SU-DHL-6 (cell line): ENCODE results near the gene RNF152.
"Not testable (repeated sequence)": the region's sequence is repeated elsewhere in the genome, so short reads cannot be mapped to it uniquely, and the experiment has no call there.

Experiments used
- H2AFZ ChIP-seq: fragments of 200-600 bp; sonication (generic); 2 replicates; pipeline ENCODE4 v1.6.1; 2014; ENCODE audit warnings: low read depth, mild to moderate bottlenecking, moderate library complexity, mixed read lengths, antibody characterized with exemption, low read length; ENCODE audit not compliant: severe bottlenecking
- H3F3A ChIP-seq: fragments of 200-600 bp; shearing (Covaris generic); 2 replicates; pipeline ENCODE4 v1.6.0; 2016; ENCODE audit warnings: antibody characterized with exemption, mild to moderate bottlenecking; ENCODE audit not compliant: insufficient read depth
- H3K27ac ChIP-seq: fragments of 200-600 bp; sonication (generic); 2 replicates; pipeline ENCODE4 v1.5.1; 2016; ENCODE audit warnings: low read depth, mild to moderate bottlenecking, low read length, moderate library complexity, mixed read lengths
- H3K27me3 ChIP-seq: fragments of 200-600 bp; sonication (generic), shearing (Covaris generic); 2 replicates; pipeline ENCODE4 v1.6.0; 2014; ENCODE audit warnings: mild to moderate bottlenecking, low read length
- H3K36me3 ChIP-seq: fragments of 200-600 bp; sonication (generic); 2 replicates; pipeline ENCODE4 v1.6.1; 2014; ENCODE audit warnings: mild to moderate bottlenecking, low read length, mixed read lengths
- H3K4me2 ChIP-seq: fragments of 300-600, 200-600 bp; shearing (Covaris generic), sonication (generic); 2 replicates; pipeline ENCODE4 v1.6.0; 2014; ENCODE audit warnings: low read length, low read depth, mild to moderate bottlenecking; ENCODE audit not compliant: poor library complexity, severe bottlenecking
- H3K4me3 ChIP-seq: fragments of 200-600 bp; sonication (generic); 2 replicates; pipeline ENCODE4 v1.5.1; 2014; ENCODE audit warnings: antibody characterized with exemption, low read length, mild to moderate bottlenecking, mixed read lengths; ENCODE audit not compliant: insufficient read depth, poor library complexity, severe bottlenecking
- H3K79me2 ChIP-seq: fragments of 200-600 bp; sonication (generic); 2 replicates; pipeline ENCODE4 v1.6.1; 2014; ENCODE audit warnings: mild to moderate bottlenecking, low read length, moderate library complexity; ENCODE audit not compliant: insufficient read depth
- H3K9ac ChIP-seq: fragments of 200-600 bp; sonication (generic); 2 replicates; pipeline ENCODE4 v1.7.0; 2014; ENCODE audit warnings: mild to moderate bottlenecking, low read length
- H3K9me2 ChIP-seq: fragments of 200-600 bp; sonication (generic); replicated peaks from 2 replicates; pipeline ENCODE4 v1.6.1; 2014; ENCODE audit warnings: low read length; ENCODE audit not compliant: insufficient read depth
- H3K9me3 ChIP-seq: fragments of 200-600 bp; sonication (generic); 2 replicates; pipeline ENCODE4 v1.6.1; 2014; ENCODE audit warnings: low read length, mixed read lengths; ENCODE audit not compliant: insufficient read depth
- H4K20me1 ChIP-seq: fragments of 200-600 bp; sonication (generic); 2 replicates; pipeline ENCODE4 v1.6.1; 2014; ENCODE audit warnings: low read depth, mild to moderate bottlenecking, antibody characterized with exemption, low read length, moderate library complexity, mixed read lengths
- EZH2phosphoT487 ChIP-seq: fragments of 200-600 bp; sonication (generic), shearing (Covaris generic); conservative IDR thresholded peaks from 2 replicates; pipeline ENCODE4 v1.6.1; 2018; ENCODE audit warnings: mild to moderate bottlenecking, antibody characterized with exemption, low read length, moderate library complexity, mixed read lengths
- TF ChIP-seq, protein P1 (sequence below): fragments of 200-600 bp; sonication (generic); IDR thresholded peaks from one replicate; pipeline ENCODE4 v1.5.1; 2017; ENCODE audit warnings: antibody characterized with exemption, mild to moderate bottlenecking, low read length, moderate library complexity; ENCODE audit not compliant: insufficient read depth, poor library complexity, severe bottlenecking

Gene RNF152

DNA sequence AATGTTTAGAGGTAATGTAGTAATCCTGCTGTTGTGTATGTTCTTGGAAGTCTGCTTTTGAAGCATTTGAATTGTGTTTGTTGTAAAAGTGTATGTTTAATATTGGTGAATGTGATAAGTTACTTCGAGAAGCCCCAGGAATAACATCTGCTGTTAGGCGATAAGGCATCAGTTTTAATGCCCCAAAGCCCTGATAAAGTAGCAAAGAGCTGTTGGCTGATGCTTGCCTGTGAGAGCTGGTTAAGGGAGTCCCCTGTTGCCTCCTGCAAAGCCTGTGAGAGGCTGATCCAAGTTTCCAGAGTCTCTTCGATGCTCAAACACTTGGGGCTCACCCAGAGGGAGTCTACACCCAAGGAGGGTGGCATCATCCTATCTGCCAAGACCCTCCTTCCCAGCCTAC is 110.3 kb downstream of the RNF152 start:
- H3K4me2 ChIP-seq = no peak overlapping the region
- no peak overlapping the region for H2AFZ ChIP-seq
- TF ChIP-seq EZH2phosphoT487 = no peak
- TF ChIP-seq, protein P1, sequence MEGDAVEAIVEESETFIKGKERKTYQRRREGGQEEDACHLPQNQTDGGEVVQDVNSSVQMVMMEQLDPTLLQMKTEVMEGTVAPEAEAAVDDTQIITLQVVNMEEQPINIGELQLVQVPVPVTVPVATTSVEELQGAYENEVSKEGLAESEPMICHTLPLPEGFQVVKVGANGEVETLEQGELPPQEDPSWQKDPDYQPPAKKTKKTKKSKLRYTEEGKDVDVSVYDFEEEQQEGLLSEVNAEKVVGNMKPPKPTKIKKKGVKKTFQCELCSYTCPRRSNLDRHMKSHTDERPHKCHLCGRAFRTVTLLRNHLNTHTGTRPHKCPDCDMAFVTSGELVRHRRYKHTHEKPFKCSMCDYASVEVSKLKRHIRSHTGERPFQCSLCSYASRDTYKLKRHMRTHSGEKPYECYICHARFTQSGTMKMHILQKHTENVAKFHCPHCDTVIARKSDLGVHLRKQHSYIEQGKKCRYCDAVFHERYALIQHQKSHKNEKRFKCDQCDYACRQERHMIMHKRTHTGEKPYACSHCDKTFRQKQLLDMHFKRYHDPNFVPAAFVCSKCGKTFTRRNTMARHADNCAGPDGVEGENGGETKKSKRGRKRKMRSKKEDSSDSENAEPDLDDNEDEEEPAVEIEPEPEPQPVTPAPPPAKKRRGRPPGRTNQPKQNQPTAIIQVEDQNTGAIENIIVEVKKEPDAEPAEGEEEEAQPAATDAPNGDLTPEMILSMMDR = no peak
- H3K9me2 ChIP-seq = no peaks in the 10 kb centered on the region
- H3K79me2 ChIP-seq = no peaks in the 10 kb centered on the region
- H3K27ac ChIP-seq = no peak overlapping the region
- H3K27me3 ChIP-seq = peaks cover 8% of the 10 kb centered on the region; the same call in 1 of the 2 replicates
- no peaks in the 10 kb centered on the region for H4K20me1 ChIP-seq
- H3K36me3 ChIP-seq = no peaks in the 10 kb centered on the region
- H3F3A ChIP-seq = no peaks in the 10 kb centered on the region
- H3K9me3 ChIP-seq = no peaks in the 10 kb centered on the region
- H3K9ac ChIP-seq = no peak overlapping the region
- H3K4me3 ChIP-seq = no peak overlapping the region

DNA sequence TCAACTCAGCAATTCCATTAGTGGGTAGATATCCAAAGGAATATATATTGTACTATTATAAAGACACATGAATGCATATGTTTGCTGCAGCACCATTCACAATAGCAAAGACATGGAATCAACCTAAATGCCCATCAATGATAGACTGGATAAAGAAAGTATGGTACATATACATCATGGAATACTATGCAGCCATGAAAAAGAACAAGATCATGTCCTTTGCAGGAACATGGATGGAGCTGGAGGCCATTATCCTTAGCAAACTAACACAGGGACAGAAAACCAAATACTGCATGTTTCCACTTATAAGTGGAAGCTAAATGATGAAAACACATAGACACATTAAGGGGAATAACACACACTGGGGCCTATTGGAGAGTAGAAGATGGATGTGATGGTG is 116.6 kb downstream of the RNF152 start:
- H3K36me3 ChIP-seq, H3K4me2 ChIP-seq, H3F3A ChIP-seq, H3K9ac ChIP-seq, H3K4me3 ChIP-seq, H3K27me3 ChIP-seq, H2AFZ ChIP-seq, H3K27ac ChIP-seq, H4K20me1 ChIP-seq, H3K79me2 ChIP-seq, H3K9me3 ChIP-seq, H3K9me2 ChIP-seq: not testable (repeated sequence)

DNA sequence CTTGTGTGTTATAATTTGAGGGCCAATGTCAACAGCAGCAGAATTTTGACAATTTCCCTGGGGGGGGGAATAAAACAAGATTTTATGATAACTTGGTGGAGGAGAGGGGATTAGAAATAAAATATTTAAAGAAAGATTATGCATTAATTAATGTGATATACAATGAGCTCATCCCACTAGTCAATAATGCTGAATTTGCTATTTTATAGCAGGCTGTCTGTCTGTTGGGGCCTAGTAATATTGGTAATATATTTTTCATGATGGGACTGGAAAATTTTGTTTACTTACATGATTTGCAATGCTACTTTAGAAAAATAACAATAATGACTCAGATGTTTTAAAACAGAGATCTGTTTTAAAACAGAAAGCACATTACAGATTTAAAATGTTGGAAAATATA is 118.0 kb downstream of the RNF152 start:
- no peaks in the 10 kb centered on the region for H4K20me1 ChIP-seq
- no peaks in the 10 kb centered on the region for H3K36me3 ChIP-seq
- H3K27ac ChIP-seq = no peak overlapping the region
- no peaks in the 10 kb centered on the region for H3K9me3 ChIP-seq
- no peaks in the 10 kb centered on the region for H3K9me2 ChIP-seq
- no peaks in the 10 kb centered on the region for H3K27me3 ChIP-seq
- no peak overlapping the region for H2AFZ ChIP-seq
- no peak overlapping the region for H3K4me3 ChIP-seq
- no peaks in the 10 kb centered on the region for H3F3A ChIP-seq
- no peak overlapping the region for H3K4me2 ChIP-seq
- H3K79me2 ChIP-seq = no peaks in the 10 kb centered on the region
- no peak overlapping the region for H3K9ac ChIP-seq
- TF ChIP-seq EZH2phosphoT487 = no peak
- TF ChIP-seq, protein P1 = no peak

DNA sequence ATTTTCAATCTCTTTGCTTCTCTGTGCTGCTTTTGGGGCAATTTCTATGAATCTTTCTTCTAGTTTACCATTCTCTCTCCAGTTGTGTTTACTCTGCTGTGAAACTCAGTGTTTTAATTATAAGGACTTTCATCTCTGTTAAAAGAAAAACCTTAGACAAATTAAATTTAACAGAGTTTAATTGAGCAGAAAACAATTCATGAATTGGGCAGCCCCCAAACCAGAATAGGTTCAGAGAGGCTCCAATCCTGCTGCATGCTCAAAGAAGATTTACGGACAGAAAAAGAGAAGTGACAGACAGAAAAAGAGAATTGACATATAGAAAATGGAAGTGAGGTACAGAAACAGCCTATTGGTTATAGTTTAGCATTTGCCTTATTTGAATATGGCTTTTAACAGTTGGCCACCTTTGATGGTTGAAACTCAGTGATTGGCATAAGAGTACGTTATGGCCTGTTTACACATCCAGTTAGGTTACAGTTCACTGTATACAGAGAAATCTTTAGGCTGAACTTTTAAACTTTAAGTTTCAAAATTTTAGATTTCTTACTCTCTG is 120.4 kb downstream of the RNF152 start:
- no peaks in the 10 kb centered on the region for H3K79me2 ChIP-seq
- no peak overlapping the region for H3K9ac ChIP-seq
- H2AFZ ChIP-seq = no peak overlapping the region
- H3F3A ChIP-seq = no peaks in the 10 kb centered on the region
- H3K27me3 ChIP-seq = no peaks in the 10 kb centered on the region
- H3K27ac ChIP-seq = no peak overlapping the region
- no peaks in the 10 kb centered on the region for H3K36me3 ChIP-seq
- H3K4me3 ChIP-seq = no peak overlapping the region
- H3K9me2 ChIP-seq = no peaks in the 10 kb centered on the region
- H3K9me3 ChIP-seq = no peaks in the 10 kb centered on the region
- H4K20me1 ChIP-seq = no peaks in the 10 kb centered on the region
- TF ChIP-seq EZH2phosphoT487 = no peak
- TF ChIP-seq, protein P1 = no peak
- no peak overlapping the region for H3K4me2 ChIP-seq
